GM10266 (cell line): ENCODE data around the gene DAGLA.

ENCODE experiments used
- DNase-seq: peaks from one replicate; pipeline ENCODE4 v3.0.0; 2012; ENCODE audit errors: extremely low spot score
- CTCF ChIP-seq: IDR thresholded peaks from 2 replicates; pipeline ENCODE4 v1.5.1; 2012; ENCODE audit warnings: mild to moderate bottlenecking, low read depth; ENCODE audit not compliant: control insufficient read depth, insufficient read depth; ENCODE audit errors: missing control alignments

Gene DAGLA

GRCh38 chr11:61706452-61707400 is 26.5 kb downstream of the DAGLA start:
- no peak for DNase-seq
- no peak for TF ChIP-seq CTCF

- no peak for DNase-seq
- TF ChIP-seq CTCF: no peak
These were observed 27.4 kb downstream of the DAGLA start for GRCh38 chr11:61707574-61707973.

GRCh38 chr11:61709110-61709509 is 28.9 kb downstream of the DAGLA start:
- DNase-seq: no peak
- TF ChIP-seq CTCF: no peak

GRCh38 chr11:61709572-61709971 is 29.4 kb downstream of the DAGLA start:
- no peak for TF ChIP-seq CTCF
- DNase-seq: no peak

GRCh38 chr11:61710019-61710418 is 29.8 kb downstream of the DAGLA start:
- TF ChIP-seq CTCF: no peak
- no peak for DNase-seq

GRCh38 chr11:61711037-61711436 is 30.8 kb downstream of the DAGLA start:
- no peak for DNase-seq
- TF ChIP-seq CTCF: no peak

GRCh38 chr11:61711498-61711897 is 31.3 kb downstream of the DAGLA start:
- TF ChIP-seq CTCF: no peak
- no peak for DNase-seq
